NCI-H1417 (cell line): ENCODE measurements around the gene RELL2.
A peak's percentile ranks its signal among the peaks of the same experiment; 100 is the strongest.
"Not testable (repeated sequence)": the region's sequence is repeated elsewhere in the genome, so short reads cannot be mapped to it uniquely, and the experiment has no call there.

Experiments
- DNase-seq, 3 experiments: peaks; one replicate each; lab custom pipeline; 2025; lab: John Stamatoyannopoulos, UW

RELL2 gene, protein sequence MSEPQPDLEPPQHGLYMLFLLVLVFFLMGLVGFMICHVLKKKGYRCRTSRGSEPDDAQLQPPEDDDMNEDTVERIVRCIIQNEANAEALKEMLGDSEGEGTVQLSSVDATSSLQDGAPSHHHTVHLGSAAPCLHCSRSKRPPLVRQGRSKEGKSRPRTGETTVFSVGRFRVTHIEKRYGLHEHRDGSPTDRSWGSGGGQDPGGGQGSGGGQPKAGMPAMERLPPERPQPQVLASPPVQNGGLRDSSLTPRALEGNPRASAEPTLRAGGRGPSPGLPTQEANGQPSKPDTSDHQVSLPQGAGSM

GRCh38 chr5:141636413-141637122 lies at the start of gene RELL2, which contains the start of gene HDAC3:
RELL2 (plus strand) TSS chr5:141636997; CDS start chr5:141638226, 1,229 bp downstream.
HDAC3 (minus strand) TSS chr5:141636849; CDS start chr5:141636790, 59 bp downstream.
- peak; percentile 82 to 91 (median 83) for DNase-seq

DNA sequence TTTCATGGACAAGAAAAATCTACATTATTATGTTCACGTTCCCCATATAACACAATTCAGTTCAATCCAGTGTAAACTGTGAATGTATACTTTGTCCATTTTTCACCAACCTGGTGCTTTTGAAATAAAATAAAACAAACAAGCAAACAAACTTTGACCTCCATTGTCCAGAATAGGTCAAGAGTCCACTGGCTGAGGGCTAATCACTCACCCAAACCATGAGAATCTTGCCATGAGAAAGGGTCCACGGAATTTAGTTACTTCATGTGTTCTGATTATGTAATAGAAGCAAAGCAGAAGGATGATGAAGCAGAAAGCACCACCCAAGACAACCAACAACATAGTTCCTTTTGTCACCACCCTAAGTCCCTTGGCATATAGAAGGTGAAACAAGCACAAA lies 46.7 kb upstream of the RELL2 start:
- no peak for DNase-seq

GRCh38 chr5:141596867-141597266 lies 39.9 kb upstream of the RELL2 start:
- no peak for DNase-seq

DNA sequence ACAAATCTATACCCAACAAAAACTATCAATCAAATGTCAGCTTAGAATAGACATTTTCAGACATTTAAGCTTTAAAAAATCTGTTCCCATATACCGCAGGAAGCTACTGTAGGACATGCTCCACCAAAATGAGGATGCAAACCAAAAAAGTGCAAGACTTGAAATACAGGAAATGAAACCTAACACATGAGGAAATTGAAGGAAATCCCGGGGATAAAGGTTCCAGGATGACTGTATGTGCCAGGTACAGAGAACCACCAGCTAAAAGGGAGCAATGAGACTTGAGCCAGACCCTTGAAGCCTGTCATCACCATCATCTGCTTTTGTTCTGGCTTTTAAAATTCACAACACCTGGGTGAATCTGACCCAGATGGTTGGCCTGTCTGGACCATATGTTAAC lies 39.4 kb upstream of the RELL2 start:
- no peak for DNase-seq

- DNase-seq = no peak
Observed at GRCh38 chr5:141597814-141598213, 39.0 kb upstream of the RELL2 start.

DNA sequence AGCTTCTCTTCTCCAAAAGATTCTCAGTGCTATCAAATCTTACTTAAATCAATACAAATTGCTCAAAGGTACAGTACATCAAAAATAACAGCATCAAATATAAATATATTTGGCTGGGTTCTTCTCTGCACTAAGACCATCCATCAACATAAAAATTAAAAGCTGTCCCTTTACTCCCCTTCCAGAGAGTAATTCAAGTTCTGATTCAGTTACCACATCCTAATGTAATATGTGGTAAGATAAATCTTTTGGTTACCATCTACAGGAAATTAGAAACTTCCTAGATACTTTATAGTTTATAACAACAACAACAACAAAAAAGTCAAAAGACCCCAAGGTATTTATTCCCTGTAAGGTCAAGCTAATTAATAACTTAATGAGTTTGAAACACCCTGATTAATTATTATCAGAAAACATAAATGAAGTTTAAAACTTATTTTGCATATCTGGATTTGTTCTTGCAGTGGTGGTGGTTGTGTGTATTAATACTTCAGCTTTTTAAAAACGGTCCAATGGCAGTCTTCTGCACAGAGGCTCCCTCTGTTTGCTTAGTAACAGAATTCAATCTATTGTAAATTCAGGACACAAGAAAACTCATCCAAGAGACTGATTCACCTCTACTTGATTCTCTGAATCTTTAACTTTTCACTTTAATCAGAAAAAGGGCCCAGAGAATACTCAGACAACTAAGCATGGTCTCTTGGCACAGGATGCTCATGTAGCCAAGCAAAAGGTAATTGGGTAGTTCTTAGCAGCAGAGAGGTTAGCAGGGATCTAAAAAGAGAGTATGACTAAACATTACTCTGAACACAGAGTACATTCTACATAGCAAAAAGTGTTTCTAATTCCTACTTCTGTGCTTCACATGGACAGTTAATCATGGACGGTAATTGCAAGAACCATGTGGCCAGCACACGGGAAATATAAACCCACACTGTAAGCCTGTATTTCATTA lies 38.1 kb upstream of the RELL2 start:
- no peak for DNase-seq

DNA sequence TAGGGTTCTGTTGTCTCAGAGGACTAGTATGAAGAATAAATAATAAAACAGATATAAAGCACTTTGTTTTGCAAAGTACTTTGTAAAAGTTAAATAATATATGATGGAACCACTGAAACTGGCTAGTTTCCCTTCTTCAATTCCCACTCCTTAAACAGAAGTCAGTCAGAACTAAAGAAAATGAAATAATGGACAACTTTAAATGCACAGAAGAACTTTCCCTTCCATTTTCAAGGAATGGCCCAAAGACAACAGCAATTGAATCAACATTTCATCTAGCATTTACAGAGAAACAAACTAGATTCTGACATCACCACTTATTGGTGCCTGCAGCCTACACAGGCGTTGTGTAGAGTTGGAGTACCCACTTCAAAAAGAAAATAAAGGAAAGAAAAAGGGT lies 34.2 kb upstream of the RELL2 start:
- DNase-seq = no peak

GRCh38 chr5:141603923-141604717 lies 32.7 kb upstream of the RELL2 start:
- no peak for DNase-seq

- DNase-seq = no peak
Observed at GRCh38 chr5:141605523-141606277, 31.1 kb upstream of the RELL2 start.

- DNase-seq = no peak
Observed at GRCh38 chr5:141608046-141608445, 28.8 kb upstream of the RELL2 start.

- DNase-seq = no peak
Observed at GRCh38 chr5:141608557-141608956, 28.2 kb upstream of the RELL2 start.

DNA sequence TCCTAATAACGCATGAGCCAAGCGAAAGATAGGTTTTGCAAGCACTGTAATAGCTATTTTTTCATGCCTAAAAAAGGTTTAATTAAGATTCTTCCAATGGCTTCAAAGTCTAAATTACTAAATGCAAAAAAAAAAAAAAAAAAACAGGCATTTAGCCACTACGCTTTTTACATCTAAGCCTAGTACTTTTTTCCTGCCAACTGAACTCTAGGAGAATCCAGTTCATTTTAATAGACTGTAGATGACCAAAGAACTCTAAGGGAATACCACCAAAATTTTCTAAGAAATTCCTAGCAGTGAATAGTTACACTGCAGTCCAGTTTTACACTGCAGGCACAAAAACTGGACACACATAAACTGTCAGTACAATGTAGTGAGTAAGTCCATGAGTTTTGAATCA lies 27.8 kb upstream of the RELL2 start:
- DNase-seq = no peak

GRCh38 chr5:141609921-141610320 lies 26.9 kb upstream of the RELL2 start:
- DNase-seq = not testable (repeated sequence)

DNA sequence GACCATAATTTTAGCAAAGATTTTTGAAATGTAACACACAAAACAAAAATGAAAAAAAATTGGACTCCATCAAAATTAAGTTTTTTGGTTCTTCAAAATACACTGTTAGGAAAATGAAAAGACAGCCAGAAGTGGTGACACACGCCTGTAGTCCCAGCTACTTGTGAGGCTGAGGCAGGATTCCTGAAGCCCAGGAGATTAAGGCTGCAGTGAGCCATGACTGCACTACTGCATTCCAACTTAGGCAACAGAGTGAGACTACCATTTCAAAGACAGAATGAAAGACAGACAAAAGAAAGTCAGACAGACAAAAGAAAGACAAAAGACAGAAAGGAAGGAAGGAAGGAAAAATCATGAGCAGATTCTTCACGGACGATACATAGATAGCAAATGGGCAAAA lies 25.5 kb upstream of the RELL2 start:
- no peak for DNase-seq

DNA sequence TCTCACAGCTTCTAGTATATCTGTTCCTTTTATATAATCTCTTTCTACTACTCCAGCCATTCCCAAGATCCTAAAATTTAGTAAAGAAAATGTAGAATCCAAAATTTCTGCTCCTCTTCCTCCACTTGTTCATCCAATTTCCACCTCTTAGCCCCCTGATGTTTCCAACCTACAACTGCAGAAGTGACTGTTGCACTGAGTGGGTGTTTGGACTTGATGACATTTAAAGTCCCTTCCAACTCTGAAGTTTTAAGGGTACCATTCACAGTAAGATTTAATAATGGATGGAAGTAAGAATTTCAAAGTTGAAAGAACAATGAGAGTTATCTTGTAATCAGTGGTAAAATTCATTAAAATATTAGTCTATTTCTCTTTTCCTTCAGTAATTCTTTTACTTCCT lies 23.5 kb upstream of the RELL2 start:
- DNase-seq = no peak

GRCh38 chr5:141615991-141616720 lies 20.6 kb upstream of the RELL2 start:
- no peak for DNase-seq

DNA sequence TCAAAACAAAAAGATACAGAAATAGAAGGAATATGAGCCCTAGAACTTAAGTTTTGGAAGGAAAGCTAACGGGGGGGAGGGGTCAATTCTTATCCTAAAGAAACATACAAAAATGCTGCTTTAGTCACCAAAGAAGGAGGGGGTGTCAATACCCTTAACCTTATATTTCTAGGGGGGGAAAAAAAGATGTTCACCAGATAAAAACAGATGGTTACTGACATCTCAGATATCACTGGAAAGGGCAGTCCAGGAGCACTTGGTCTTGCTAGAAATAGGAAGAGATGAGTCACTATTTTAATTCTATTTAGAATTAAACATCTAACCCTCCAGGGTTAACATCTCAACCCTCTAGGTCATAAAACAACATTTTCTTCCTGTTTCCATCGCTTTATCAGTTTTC lies 19.7 kb upstream of the RELL2 start:
- DNase-seq = no peak

GRCh38 chr5:141617682-141618029 lies 19.1 kb upstream of the RELL2 start:
- DNase-seq = peak in 1 of 3 experiments; percentile 17

GRCh38 chr5:141618030-141618803 lies 18.6 kb upstream of the RELL2 start:
- DNase-seq = peak; percentile 39 to 75 (median 74)
